ENCODE results near the gene SERPINE1. TPM values are rescaled to one million over a fixed set of nuclear protein-coding genes. Genes with fewer than 3 reads are reported as not detected.

SERPINE1 gene
- total and polyA plus RNA-seq, 2 of the 13 experiments (the other 11 are each of a cell fraction or from before 2014, with no cell fraction given), result 21.2 to 1,576 TPM

DNA sequence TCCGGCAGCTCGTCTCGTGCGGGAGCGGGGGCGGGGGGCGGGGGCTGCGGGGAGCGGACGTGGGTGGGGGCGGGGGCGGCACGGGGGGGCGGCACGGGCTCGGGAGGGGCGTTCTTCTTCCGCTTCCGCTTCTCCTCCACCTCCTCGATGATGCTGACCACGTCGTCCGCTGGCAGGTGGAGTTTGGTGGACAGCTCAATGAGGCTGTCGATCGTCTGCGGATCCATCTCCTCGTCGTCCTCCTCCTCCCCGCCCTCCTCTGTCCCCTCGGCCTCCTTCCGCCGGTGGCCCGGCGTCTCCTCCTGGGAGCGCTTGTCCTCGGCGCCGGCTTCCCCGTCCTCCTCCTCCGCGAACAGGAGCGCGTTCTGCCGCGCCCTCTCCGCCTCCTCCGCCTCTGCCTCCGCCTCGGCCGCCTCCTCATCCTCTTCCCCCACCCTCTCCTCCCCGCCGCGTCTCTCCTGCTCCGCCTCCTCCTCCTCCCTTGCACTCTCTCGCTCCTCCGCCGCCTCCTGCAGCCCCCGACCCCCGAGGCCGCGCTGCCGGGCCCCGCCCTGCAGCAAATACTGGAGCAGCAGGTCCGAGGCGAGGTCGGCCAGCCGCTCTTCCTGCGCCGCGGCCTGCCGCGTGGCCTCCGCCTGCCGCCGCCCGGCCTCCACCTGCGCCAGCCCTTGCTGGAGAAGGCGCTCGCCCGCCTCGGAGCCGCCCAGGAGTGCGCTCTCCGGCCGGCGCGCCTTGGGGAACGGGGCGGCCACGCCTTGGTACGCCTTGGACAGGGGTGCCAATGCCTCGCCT is 36.6 kb downstream of the SERPINE1 start:
- CTCF ChIA-PET (ENCODE audit: low intra/inter-chr PET ratio, low total read pairs), result no interaction called here
- FAIRE-seq (no peak), DNase-seq (ENCODE audit: low spot score) (no peak), ATAC-seq (peak; percentile 8; the same call in 2 of the 3 replicates)
- WGBS (ENCODE audit: low lambda C conversion rate), result 3% methylated on average over 33 of the region's 92 CpGs
- peaks cover 0 to 35% of the 10 kb centered on the region in 2 experiments; a peak in 4 of 5 replicates for H3K27me3 ChIP-seq (ENCODE audit: control insufficient read depth in 1 of 2, insufficient read depth in 2 of 2, low read length in 2 of 2)
- no peaks in the 10 kb centered on the region for H3K79me2 ChIP-seq (ENCODE audit: insufficient read depth, low read length)
- H3K9ac ChIP-seq (ENCODE audit: insufficient read depth, low read depth, low read length), result no peak overlapping the region
- H3K9me3 ChIP-seq (ENCODE audit: low read length), result no peaks in the 10 kb centered on the region
- peak overlapping the region in 2 of 3 experiments; percentile 34 to 64; a peak in 3 of 6 replicates for H3K4me3 ChIP-seq (replicated peaks in 1 of 3; ENCODE audit: insufficient read depth in 1 of 3, low read depth in 2 of 3, low read length in 3 of 3)
- H3K36me3 ChIP-seq (replicated peaks in 1 of 2; ENCODE audit: control insufficient read depth in 1 of 2, insufficient read depth in 2 of 2, low read length in 2 of 2), result peaks cover 0 to 2% of the 10 kb centered on the region in 2 experiments; a peak in 3 of 5 replicates
- intact Hi-C loops (cut with micrococcal nuclease; ENCODE audit: unreplicated experiment), result no loop called here
- H4K20me1 ChIP-seq (ENCODE audit: insufficient read depth, low read length), result peaks cover 9% of the 10 kb centered on the region; the same call in 1 of the 2 replicates
- in situ Hi-C loops (cut with HindIII; ENCODE audit: extremely low pct_ligation_motif_present, low pct_unique_long_range_greater_than_20kb), result no loop called here
- H2AFZ ChIP-seq (ENCODE audit: low read length), result no peak overlapping the region
- BruUV-seq (replicated peaks), result no TSS peak
- no peak overlapping the region for H3K27ac ChIP-seq (ENCODE audit: extremely low read length, insufficient read depth, low read length)
- POLR2A ChIA-PET, result no interaction called here
- H3K4me2 ChIP-seq (ENCODE audit: low read depth, low read length), result peak overlapping the region; percentile 69
- peaks cover 37% of the 10 kb centered on the region for H3K4me1 ChIP-seq (ENCODE audit: insufficient read depth, low read length)
- TF ChIP-seq ZNF253 (CRISPR knock-in tag; IDR thresholded peaks at IDR 0.05; ENCODE audit: borderline replicate concordance) (0 out of 2 replicates have a peak, but pooled peaks have one; percentile 41), GABPA (IDR thresholded peaks at IDR 0.05; ENCODE audit: low read depth, low read length) (peak; percentile 29; the same call in 1 of the 2 replicates), GABPA (CRISPR knock-in tag; IDR thresholded peaks at IDR 0.05; ENCODE audit: low read depth) (no peak), NR3C1 (CRISPR knock-in tag; IDR thresholded peaks at IDR 0.05) (no peak), ZSCAN29 (CRISPR knock-in tag; conservative IDR thresholded peaks at IDR 0.05) (no peak), MYC (CRISPR knock-in tag; IDR thresholded peaks at IDR 0.05; ENCODE audit: borderline replicate concordance) (0 out of 2 replicates have a peak, but pooled peaks have one; percentile 2), TAF15 (IDR thresholded peaks at IDR 0.05; ENCODE audit: low read depth, low read length, poor library complexity, severe bottlenecking) (peak; percentile 68), HNRNPK (IDR thresholded peaks at IDR 0.05; ENCODE audit: low read depth, low read length, poor library complexity, severe bottlenecking) (peak; percentile 8), KDM2A (CRISPR knock-in tag; IDR thresholded peaks at IDR 0.05; ENCODE audit: borderline replicate concordance, low read depth) (peak; percentile 38; the same call in 1 of the 2 replicates), ZNF570 (CRISPR knock-in tag; IDR thresholded peaks at IDR 0.05; ENCODE audit: borderline replicate concordance) (no peak), SCMH1 (CRISPR knock-in tag; IDR thresholded peaks at IDR 0.05; ENCODE audit: borderline replicate concordance) (no peak), HNRNPLL (IDR thresholded peaks at IDR 0.05; ENCODE audit: low read depth, low read length, poor library complexity, severe bottlenecking) (peak; percentile 41), KDM4B (CRISPR knock-in tag; IDR thresholded peaks at IDR 0.05) (no peak), PCBP1 (IDR thresholded peaks at IDR 0.05; ENCODE audit: borderline replicate concordance, low read depth, low read length) (0 out of 2 replicates have a peak, but pooled peaks have one; percentile 47)
- TF ChIP-seq, protein P1, sequence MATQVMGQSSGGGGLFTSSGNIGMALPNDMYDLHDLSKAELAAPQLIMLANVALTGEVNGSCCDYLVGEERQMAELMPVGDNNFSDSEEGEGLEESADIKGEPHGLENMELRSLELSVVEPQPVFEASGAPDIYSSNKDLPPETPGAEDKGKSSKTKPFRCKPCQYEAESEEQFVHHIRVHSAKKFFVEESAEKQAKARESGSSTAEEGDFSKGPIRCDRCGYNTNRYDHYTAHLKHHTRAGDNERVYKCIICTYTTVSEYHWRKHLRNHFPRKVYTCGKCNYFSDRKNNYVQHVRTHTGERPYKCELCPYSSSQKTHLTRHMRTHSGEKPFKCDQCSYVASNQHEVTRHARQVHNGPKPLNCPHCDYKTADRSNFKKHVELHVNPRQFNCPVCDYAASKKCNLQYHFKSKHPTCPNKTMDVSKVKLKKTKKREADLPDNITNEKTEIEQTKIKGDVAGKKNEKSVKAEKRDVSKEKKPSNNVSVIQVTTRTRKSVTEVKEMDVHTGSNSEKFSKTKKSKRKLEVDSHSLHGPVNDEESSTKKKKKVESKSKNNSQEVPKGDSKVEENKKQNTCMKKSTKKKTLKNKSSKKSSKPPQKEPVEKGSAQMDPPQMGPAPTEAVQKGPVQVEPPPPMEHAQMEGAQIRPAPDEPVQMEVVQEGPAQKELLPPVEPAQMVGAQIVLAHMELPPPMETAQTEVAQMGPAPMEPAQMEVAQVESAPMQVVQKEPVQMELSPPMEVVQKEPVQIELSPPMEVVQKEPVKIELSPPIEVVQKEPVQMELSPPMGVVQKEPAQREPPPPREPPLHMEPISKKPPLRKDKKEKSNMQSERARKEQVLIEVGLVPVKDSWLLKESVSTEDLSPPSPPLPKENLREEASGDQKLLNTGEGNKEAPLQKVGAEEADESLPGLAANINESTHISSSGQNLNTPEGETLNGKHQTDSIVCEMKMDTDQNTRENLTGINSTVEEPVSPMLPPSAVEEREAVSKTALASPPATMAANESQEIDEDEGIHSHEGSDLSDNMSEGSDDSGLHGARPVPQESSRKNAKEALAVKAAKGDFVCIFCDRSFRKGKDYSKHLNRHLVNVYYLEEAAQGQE (IDR thresholded peaks at IDR 0.05; ENCODE audit: borderline replicate concordance in 1 of 2, low read depth in 1 of 2, low read length in 2 of 2), result peak in 1 of 2 experiments; percentile 13; a peak in 3 of 4 replicates
- TF ChIP-seq, protein P2, sequence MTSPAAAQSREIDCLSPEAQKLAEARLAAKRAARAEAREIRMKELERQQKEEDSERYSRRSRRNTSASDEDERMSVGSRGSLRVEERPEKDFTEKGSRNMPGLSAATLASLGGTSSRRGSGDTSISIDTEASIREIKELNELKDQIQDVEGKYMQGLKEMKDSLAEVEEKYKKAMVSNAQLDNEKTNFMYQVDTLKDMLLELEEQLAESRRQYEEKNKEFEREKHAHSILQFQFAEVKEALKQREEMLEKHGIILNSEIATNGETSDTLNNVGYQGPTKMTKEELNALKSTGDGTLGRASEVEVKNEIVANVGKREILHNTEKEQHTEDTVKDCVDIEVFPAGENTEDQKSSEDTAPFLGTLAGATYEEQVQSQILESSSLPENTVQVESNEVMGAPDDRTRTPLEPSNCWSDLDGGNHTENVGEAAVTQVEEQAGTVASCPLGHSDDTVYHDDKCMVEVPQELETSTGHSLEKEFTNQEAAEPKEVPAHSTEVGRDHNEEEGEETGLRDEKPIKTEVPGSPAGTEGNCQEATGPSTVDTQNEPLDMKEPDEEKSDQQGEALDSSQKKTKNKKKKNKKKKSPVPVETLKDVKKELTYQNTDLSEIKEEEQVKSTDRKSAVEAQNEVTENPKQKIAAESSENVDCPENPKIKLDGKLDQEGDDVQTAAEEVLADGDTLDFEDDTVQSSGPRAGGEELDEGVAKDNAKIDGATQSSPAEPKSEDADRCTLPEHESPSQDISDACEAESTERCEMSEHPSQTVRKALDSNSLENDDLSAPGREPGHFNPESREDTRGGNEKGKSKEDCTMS (CRISPR knock-in tag; conservative IDR thresholded peaks at IDR 0.05), result no peak

All from HepG2 (cell line).